ENCODE results near the gene SMCO3. TPM values are rescaled to one million over a fixed set of nuclear protein-coding genes. Genes with fewer than 3 reads are reported as not detected.

The SMCO3 gene
- total RNA-seq, 1 experiment from 2014 or later: not detected

GRCh38 chr12:14779834-14780233, 34.1 kb downstream of the SMCO3 start (continued):
- no peak for TF ChIP-seq ZNF512 (CRISPR knock-in tag; IDR thresholded peaks at IDR 0.05; ENCODE audit: borderline replicate concordance)
- TF ChIP-seq FOXK1 (CRISPR knock-in tag; IDR thresholded peaks at IDR 0.05): no peak
- TF ChIP-seq TEAD4 (CRISPR knock-in tag; IDR thresholded peaks at IDR 0.05): no peak
- no peak for TF ChIP-seq AFF4 (CRISPR knock-in tag; IDR thresholded peaks at IDR 0.05; ENCODE audit: borderline replicate concordance)
- TF ChIP-seq SOX15 (CRISPR knock-in tag; IDR thresholded peaks at IDR 0.05): no peak
- no peak for TF ChIP-seq STAT6 (CRISPR knock-in tag; conservative IDR thresholded peaks at IDR 0.05; ENCODE audit: low read depth)
- no peak for TF ChIP-seq ATF1 (CRISPR knock-in tag; IDR thresholded peaks at IDR 0.05)
- no peak for TF ChIP-seq ZNF281 (CRISPR knock-in tag; IDR thresholded peaks at IDR 0.05)

GRCh38 chr12:14777271-14777670, 36.7 kb downstream of the SMCO3 start:
- Mint-ChIP-seq H3K4me3 (no peak overlapping the region), H3K27ac (no peak overlapping the region; the same call in 1 of the 2 replicates), H3K4me1 (peaks cover 28% of the 10 kb centered on the region), H3K36me3 (no peaks in the 10 kb centered on the region), H3K9me3 (no peaks in the 10 kb centered on the region), H3K27me3 (ENCODE audit: low read depth) (no peaks in the 10 kb centered on the region; the same call in 1 of the 2 replicates)
- ATAC-seq (no peak), DNase-seq (ENCODE audit: low spot score) (no peak)
- TF ChIP-seq OVOL2 (CRISPR knock-in tag; IDR thresholded peaks at IDR 0.05; ENCODE audit: borderline replicate concordance): no peak
- TF ChIP-seq ZSCAN18 (CRISPR knock-in tag; IDR thresholded peaks at IDR 0.05): no peak
- no peak for TF ChIP-seq GTF2I (CRISPR knock-in tag; conservative IDR thresholded peaks at IDR 0.05)
- no peak for TF ChIP-seq ZNF425 (CRISPR knock-in tag; conservative IDR thresholded peaks at IDR 0.05)
- TF ChIP-seq USF2 (CRISPR knock-in tag; IDR thresholded peaks at IDR 0.05): no peak
- ChIA-PET CTCF (no interaction called here), POLR2A (no interaction called here)

Measured in WTC11 (cell line).